ENCODE data around the gene NECTIN4. TPM values are rescaled to one million over a fixed set of nuclear protein-coding genes. Genes with fewer than 3 reads are reported as not detected.
"Not testable (repeated sequence)": the region's sequence is repeated elsewhere in the genome, so short reads cannot be mapped to it uniquely, and the experiment has no call there.

The NECTIN4 gene
- total RNA-seq, 1 donor from 2014 or later, result not detected

DNA sequence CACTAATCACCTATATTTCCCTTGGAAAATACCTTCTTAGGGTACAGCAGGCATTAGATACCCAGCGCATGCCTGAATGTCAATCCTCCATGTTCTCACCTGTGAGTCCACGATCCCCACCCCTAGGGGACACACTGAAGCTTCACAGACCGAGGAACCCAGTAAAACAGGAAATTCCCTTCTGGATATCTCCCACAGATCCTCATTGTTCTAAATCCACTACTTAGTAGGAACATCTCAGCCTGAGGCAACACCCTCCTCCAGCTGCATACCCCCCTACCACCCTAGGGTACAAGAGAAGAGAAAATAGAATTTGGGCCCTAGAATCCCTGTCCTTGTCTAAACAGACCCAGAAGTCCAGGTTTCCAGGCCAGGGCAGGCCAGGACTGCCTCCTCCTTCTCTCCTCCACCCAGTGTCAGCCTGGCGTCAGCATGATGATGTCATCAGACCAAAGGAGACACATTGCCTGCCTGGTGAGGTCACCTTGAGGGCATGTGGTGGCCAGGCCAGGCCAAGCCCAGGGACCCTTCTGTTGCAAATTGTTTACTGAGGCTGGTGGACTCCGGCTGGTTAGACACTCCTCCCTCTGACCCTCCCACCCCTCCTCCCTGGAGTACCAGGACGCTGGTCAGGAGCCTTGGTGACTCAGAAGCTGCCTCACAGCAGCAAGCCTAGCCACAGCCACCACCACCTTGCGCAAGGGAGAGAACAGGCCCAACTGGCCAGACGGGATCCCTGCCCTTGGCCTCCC is 6.2 kb downstream of the NECTIN4 start:
- no peak for DNase-seq (ENCODE audit: low spot score)

- no peak for DNase-seq (ENCODE audit: low spot score)
Measured at GRCh38 chr1:161082483-161082882, 6.9 kb downstream of the NECTIN4 start.

DNA sequence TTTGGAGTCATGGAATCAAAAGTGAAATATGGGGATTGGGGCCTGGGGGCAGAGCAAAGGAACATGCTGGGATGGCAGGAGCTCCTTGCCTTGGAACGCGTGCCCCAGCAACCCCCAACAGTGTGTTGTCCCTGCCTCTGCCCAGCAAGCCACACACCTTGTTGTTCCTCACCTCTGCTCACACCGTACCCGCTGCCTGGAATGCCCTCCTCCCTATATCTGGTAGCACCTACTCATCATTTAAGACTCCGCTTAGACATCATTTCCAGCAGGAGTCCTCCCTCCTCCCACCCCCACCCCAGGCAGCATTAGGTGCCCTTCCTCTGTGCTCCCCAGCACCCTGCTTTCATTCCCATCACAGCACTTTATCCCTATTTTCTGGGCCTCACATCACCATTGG is 7.8 kb downstream of the NECTIN4 start:
- DNase-seq (ENCODE audit: low spot score), result no peak

DNA sequence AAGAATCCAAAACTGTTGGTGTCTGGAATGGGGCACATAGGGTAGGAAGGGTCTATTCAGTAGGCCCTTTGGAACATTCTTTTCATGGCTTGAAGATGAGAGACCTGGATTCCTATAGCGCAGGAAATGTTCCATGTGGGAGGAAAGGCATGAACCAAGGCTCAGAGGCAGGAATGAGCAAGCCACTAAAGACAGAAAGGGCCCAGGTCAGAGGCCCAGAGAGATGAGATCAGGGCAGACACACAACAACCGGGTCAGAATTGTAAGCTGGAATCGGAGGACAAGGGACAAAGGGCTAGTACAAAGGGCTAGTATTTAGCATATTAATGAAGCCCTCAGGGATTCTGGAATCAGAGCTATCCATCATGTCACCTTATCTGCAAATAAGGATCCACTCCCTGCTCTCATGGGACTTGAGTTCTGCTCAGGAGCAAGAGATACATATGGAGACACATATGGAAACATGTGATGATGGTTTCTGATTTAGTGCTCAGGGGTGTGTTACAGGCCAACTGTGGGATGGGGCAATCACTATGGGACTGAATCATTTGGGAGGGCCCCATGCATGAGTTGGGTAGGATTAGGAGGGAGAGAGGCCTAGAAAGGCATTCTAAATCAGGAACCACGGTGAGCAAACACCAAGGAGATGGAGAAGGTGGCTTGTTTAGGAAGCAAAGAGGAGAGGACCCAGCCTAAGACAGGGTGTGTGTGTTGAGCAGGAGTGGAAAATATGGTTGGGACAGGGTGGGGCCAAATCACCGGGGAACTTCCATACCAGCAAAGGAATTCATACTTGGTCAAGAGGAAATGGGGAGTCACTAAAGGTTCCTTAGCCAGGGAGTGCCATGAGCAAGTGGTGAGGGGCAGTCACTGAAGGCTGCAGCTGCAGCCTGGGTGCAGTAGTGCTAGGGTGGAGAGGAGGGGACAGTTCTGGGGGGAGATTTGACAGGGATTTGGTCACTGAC is 8.6 kb downstream of the NECTIN4 start:
- DNase-seq (ENCODE audit: low spot score), result no peak

DNA sequence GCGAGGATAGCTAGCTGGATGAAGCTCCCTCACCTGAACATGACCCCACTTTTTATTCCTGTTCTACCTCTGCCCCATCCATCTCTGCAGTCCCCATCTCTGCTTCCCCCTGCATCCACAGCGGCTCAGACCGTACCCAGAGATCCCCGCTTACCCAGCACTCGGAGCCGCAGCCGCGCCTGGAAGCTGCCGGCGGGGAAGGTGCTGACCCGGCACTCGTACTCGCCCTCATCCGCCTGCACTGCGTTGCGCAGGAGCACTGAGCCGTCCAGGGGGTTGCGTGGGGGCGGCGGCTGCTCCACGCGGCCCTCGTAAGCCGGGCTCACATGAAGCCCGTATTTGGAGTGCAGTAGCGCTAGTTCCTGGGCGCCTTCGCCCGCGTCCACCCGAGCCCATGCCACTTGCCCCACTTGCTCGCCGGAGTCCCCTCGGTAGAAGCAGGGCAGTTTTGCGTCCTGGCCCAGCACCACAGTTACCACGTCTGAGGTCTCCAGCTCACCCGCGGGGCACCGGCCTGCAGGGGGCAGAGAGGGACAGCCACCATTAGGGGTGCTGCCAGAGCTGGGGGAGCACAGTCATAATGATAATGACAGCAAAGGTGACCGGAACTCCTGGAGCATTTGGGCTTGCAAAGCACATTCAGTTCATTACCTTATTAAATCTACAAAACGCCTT is 9.8 kb downstream of the NECTIN4 start:
- no peak for DNase-seq (ENCODE audit: low spot score)

DNA sequence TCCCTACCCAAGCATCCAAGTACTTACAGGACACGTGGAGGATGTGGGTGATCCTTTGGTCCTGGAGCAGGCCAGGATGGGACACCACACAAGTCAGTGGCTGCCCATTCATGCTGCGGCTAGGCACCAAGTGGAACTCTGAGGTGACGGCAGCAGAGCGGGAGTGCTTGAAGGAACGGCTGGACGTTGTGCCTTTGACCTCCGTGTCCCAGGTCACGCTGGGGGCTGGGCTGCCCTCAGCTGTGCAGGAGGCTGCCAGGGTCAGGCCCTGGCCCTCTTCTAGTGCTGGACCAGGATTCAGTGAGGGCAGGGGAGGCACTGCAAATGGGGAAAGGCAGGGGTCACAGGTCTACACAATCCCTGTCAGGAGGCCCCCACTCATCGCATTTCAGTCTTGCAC is 11.9 kb downstream of the NECTIN4 start:
- DNase-seq (ENCODE audit: low spot score), result no peak

- no peak for DNase-seq (ENCODE audit: low spot score)
Measured at GRCh38 chr1:161076410-161076809, 12.9 kb downstream of the NECTIN4 start.

- no peak for DNase-seq (ENCODE audit: low spot score)
Measured at GRCh38 chr1:161074676-161075368, 14.5 kb downstream of the NECTIN4 start.

- no peak for DNase-seq (ENCODE audit: low spot score)
Measured at GRCh38 chr1:161073474-161074121, 15.8 kb downstream of the NECTIN4 start.

DNA sequence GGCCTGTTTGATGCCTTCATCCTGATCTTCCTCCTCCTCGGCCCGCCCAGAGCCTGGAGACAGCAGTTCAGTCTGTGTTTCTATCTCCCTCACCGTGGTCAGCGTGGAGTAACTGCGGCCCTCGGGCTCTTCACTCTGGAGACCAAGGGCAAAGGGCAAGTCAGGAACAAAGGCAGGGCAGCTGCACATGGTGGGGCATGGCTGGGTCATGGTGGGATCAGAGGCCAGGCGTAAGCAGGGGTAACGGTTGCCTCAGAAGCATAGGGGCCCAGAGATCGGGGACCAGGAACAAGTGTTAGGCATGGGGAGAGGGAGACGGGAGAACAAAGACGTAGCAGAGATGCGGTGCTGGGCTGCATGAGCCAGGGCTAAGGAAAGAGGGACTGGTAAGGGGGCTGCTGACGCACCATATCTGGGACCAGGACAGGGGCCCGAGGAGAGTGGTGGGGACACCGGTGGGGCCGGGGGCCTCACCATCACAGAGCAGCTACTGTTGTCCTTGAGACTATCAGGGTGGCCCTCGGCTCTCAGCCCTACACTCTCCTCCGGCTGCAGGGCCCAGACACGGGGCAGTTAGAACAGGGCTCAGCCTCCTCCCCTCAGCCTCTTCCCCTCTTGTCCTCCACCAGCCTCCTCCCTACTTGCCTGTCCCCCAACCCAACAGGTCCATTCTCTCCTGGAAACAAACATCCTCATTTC is 16.5 kb downstream of the NECTIN4 start:
- DNase-seq (ENCODE audit: low spot score), result no peak

GRCh38 chr1:161071886-161072371 is 17.4 kb downstream of the NECTIN4 start:
- DNase-seq (ENCODE audit: low spot score), result no peak

DNA sequence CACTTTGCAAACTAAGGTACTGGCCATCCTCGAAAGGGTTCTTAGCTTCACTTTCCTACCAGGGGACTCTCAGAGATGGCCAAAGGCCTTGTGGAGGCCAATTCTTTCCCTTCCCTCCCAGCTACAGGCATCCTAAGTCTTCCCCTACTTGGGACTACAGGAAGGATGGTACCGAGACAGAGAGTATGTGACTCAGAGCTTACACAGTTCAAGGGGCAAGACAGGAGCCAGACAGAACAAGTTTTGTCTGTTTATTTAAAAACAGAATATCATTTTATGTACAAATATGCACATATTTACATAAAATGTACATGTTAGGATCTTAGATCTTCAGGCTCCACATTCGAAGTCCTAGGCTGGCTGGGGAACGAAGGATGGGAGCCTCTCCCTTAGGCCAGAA is 18.6 kb downstream of the NECTIN4 start:
- DNase-seq (ENCODE audit: low spot score), result no peak

DNA sequence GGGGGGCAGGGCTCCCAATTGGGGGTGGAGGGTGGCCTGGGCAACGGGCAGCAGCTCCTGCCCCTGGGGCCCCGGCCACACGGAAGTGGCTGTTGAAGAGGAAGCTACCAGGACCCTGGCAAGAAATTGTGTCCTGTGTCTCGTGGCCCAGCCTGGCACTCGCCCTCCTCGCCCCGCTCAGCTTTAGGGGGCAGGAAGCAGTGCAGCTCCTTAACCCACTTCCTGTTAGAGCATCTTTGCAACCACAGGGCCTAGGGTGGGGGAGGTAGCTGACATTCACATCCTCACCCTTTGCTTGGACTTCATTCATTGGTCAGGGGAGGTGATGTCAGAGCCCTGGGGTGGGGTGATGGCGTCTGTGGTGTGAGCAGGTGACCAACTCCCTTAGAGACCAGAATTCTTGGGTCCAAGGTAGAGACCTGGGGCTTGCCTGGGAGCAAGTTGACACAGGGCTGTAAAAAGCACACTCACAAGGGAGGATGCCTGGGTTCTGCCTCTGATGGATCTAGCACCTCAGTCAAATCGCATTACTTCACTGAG is 19.6 kb downstream of the NECTIN4 start, which contains the start of gene ARHGAP30:
TSS of gene ARHGAP30 (minus strand) at position 161 of the 540 bp plus-strand sequence. CDS start 267 bp downstream, outside the sequence.
- DNase-seq (ENCODE audit: low spot score), result no peak

- DNase-seq (ENCODE audit: low spot score), result no peak
Measured at GRCh38 chr1:161069241-161069640, 20.1 kb downstream of the NECTIN4 start.

GRCh38 chr1:161068306-161069234 is 20.8 kb downstream of the NECTIN4 start:
- no peak for DNase-seq (ENCODE audit: low spot score)

GRCh38 chr1:161066694-161067093 is 22.7 kb downstream of the NECTIN4 start:
- no peak for DNase-seq (ENCODE audit: low spot score)

- not testable (repeated sequence) for DNase-seq (ENCODE audit: low spot score)
Measured at GRCh38 chr1:161065681-161066080, 23.7 kb downstream of the NECTIN4 start.

DNA sequence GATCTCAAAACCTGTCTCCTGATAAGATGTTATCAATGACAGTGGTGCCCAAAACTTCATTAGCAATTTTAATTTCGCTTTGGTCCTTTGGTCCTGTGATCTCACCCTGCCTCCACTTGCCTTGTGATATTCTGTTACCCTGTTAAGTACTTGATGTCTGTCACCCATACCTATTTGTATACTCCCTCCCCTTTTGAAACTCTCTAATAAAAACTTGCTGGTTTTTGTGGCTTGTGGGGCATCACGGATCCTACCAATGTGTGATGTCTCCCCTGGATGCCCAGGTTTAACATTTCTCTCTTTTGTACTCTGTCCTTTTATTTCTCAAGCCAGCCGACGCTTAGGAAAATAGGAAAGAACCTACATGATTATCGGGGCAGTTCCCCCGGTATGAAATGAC is 25.4 kb downstream of the NECTIN4 start:
- DNase-seq (ENCODE audit: low spot score), result not testable (repeated sequence)
